Esophagus squamous epithelium (tissue), 5 donors: ENCODE data around the gene LRRN4CL. TPM values are rescaled to one million over a fixed set of nuclear protein-coding genes. Genes with fewer than 3 reads are reported as not detected.

Experiments used
- DNase-seq: peaks from one replicate; lab custom pipeline; 2025; lab: John Stamatoyannopoulos, UW
- H3K27ac ChIP-seq, 4 donors: fragments of 200-600 bp; sonication (generic); one replicate each; pipeline ENCODE4 v1.5.1; 2016 to 2019; ENCODE audit warnings: mild to moderate bottlenecking in 1 of 4
- H3K27me3 ChIP-seq, 4 donors: fragments of 200-600 bp; sonication (generic); 1 replicate in 3 of 4; 2 replicates in 1 of 4; pipeline versions ENCODE4 v1.5.1 to v1.6.0; 2017 to 2021; ENCODE audit warnings: antibody characterized with exemption in 1 of 4
- H3K36me3 ChIP-seq, 3 donors: fragments of 200-600 bp; sonication (generic); one replicate each; pipeline ENCODE4 v1.5.1; 2016 to 2019
- H3K4me1 ChIP-seq, 3 donors: fragments of 200-600 bp; sonication (generic); one replicate each; pipeline ENCODE4 v1.5.1; 2017 to 2019
- H3K4me3 ChIP-seq, 4 donors: fragments of 200-600 bp; sonication (generic); 1 replicate in 3 of 4; 2 replicates in 1 of 4; pipeline ENCODE4 v1.5.1; 2016 to 2019; ENCODE audit warnings: mild to moderate bottlenecking in 2 of 4, moderate library complexity in 1 of 4
- H3K9me3 ChIP-seq, 3 donors: fragments of 200-600 bp; sonication (generic); one replicate each; pipeline ENCODE4 v1.5.1; 2016 to 2019
- CTCF ChIP-seq, 6 experiments: fragments of 450-650 bp in 4 of 6; fragments of 200-600 bp in 2 of 6; sonication (generic) in 2 of 6; IDR thresholded peaks; one replicate each; pipeline ENCODE4 v1.5.1; 2016 to 2019; ENCODE audit warnings: antibody characterized with exemption in 6 of 6, mild to moderate bottlenecking in 4 of 6, moderate library complexity in 4 of 6
- POLR2A ChIP-seq, 4 donors: fragments of 450-650 bp; IDR thresholded peaks; one replicate each; pipeline ENCODE4 v1.6.1; 2017; ENCODE audit warnings: antibody characterized with exemption in 4 of 4, mild to moderate bottlenecking in 4 of 4, moderate library complexity in 3 of 4
- WGBS, 2 donors: methylation state at CpG; one replicate each; pipeline ENCODE4 v1.1.5; 2018; 5-methylcytosine and 5-hydroxymethylcytosine counted together
- intact Hi-C: fragments of 100-400 bp; cut with DNase I; formaldehyde crosslinking; loops from one replicate; pipeline ENCODE4 v1.15.0; 2022
- total RNA-seq, 4 donors: library from RNA; depleted of rRNA; stranded (reverse); fragments of >200 nt; gene quantifications; one replicate each; pipeline ENCODE4 v1.1.0, GENCODE V29; 2016
- donor health status: DM: yes; HTN: yes; CAD: no.

The LRRN4CL gene
- total RNA-seq, 4 donors from 2014 or later = 0.27 to 12.0 (median 4.5) TPM

GRCh38 chr11:62716206-62716605 lies 26.9 kb upstream of the LRRN4CL start:
- H3K9me3 ChIP-seq = no peaks in the 10 kb centered on the region
- no peak overlapping the region for H3K4me3 ChIP-seq
- H3K36me3 ChIP-seq = peaks cover 36 to 100% (median 55%) of the 10 kb centered on the region in 3 donors
- no peak for TF ChIP-seq POLR2A (IDR thresholded peaks at IDR 0.05)
- no peak for TF ChIP-seq CTCF (IDR thresholded peaks at IDR 0.05)
- H3K4me1 ChIP-seq = peaks cover 0 to 39% (median 0%) of the 10 kb centered on the region in 3 donors
- no peak for DNase-seq
- H3K27me3 ChIP-seq = no peaks in the 10 kb centered on the region
- H3K27ac ChIP-seq = peak overlapping the region in 1 of 4 donors; percentile 9
- WGBS, 2 donors = 90 to 95% methylated on average over 5 of the region's 5 CpGs
- intact Hi-C loops = no loop called here

- intact Hi-C loops = no loop called here
- no peak for TF ChIP-seq POLR2A (IDR thresholded peaks at IDR 0.05)
- TF ChIP-seq CTCF (IDR thresholded peaks at IDR 0.05) = no peak
- H3K27ac ChIP-seq = no peak overlapping the region
- no peaks in the 10 kb centered on the region for H3K27me3 ChIP-seq
- no peak for DNase-seq
- 82 to 89% methylated on average over 18 of the region's 24 CpGs for WGBS, 2 donors
- no peaks in the 10 kb centered on the region for H3K9me3 ChIP-seq
- H3K4me1 ChIP-seq = peaks cover 0 to 43% (median 2%) of the 10 kb centered on the region in 3 donors
- peaks cover 31 to 100% (median 48%) of the 10 kb centered on the region in 3 donors for H3K36me3 ChIP-seq
- H3K4me3 ChIP-seq = no peak overlapping the region
Observed at GRCh38 chr11:62715150-62716130, 26.1 kb upstream of the LRRN4CL start.

GRCh38 chr11:62713343-62713742 lies 24.0 kb upstream of the LRRN4CL start:
- H3K27me3 ChIP-seq = no peaks in the 10 kb centered on the region
- H3K36me3 ChIP-seq = peaks cover 18 to 83% (median 33%) of the 10 kb centered on the region in 3 donors
- intact Hi-C loops = no loop called here
- no peak for DNase-seq
- TF ChIP-seq POLR2A (IDR thresholded peaks at IDR 0.05) (no peak), CTCF (IDR thresholded peaks at IDR 0.05) (no peak)
- peak overlapping the region in 1 of 4 donors; percentile 14 for H3K27ac ChIP-seq
- H3K4me1 ChIP-seq = peaks cover 13 to 52% (median 13%) of the 10 kb centered on the region in 3 donors
- no peak overlapping the region for H3K4me3 ChIP-seq
- H3K9me3 ChIP-seq = no peaks in the 10 kb centered on the region
- WGBS, 2 donors = 68 to 73% methylated on average over 2 of the region's 2 CpGs

GRCh38 chr11:62712861-62713260 lies 23.5 kb upstream of the LRRN4CL start:
- Histone ChIP-seq H3K4me1 (peaks cover 13 to 52% (median 15%) of the 10 kb centered on the region in 3 donors), H3K27ac (no peak overlapping the region), H3K9me3 (no peaks in the 10 kb centered on the region), H3K27me3 (no peaks in the 10 kb centered on the region), H3K4me3 (no peak overlapping the region), H3K36me3 (peaks cover 13 to 78% (median 33%) of the 10 kb centered on the region in 3 donors)
- TF ChIP-seq CTCF (IDR thresholded peaks at IDR 0.05) (no peak), POLR2A (IDR thresholded peaks at IDR 0.05) (no peak)
- intact Hi-C loops = no loop called here
- DNase-seq = no peak
- 51 to 54% methylated on average over 3 of the region's 3 CpGs for WGBS, 2 donors

- Histone ChIP-seq H3K27me3 (no peaks in the 10 kb centered on the region), H3K4me3 (no peak overlapping the region), H3K9me3 (no peaks in the 10 kb centered on the region), H3K4me1 (peaks cover 13 to 52% (median 15%) of the 10 kb centered on the region in 3 donors), H3K27ac (no peak overlapping the region), H3K36me3 (peaks cover 9 to 73% (median 29%) of the 10 kb centered on the region in 3 donors)
- WGBS, 2 donors = 72 to 75% methylated on average over 6 of the region's 6 CpGs
- intact Hi-C loops = no loop called here
- TF ChIP-seq CTCF (IDR thresholded peaks at IDR 0.05) (no peak), POLR2A (IDR thresholded peaks at IDR 0.05) (no peak)
- no peak for DNase-seq
Observed at GRCh38 chr11:62712276-62712812, 23.0 kb upstream of the LRRN4CL start.
